HepG2 (cell line): ENCODE results near the gene DOK7. TPM values are rescaled to one million over a fixed set of nuclear protein-coding genes. Genes with fewer than 3 reads are reported as not detected.

Experiments
- CHD4 ChIP-seq: fragments of 200-600 bp; sonication (generic); IDR thresholded peaks from 2 replicates; pipeline ENCODE4 v1.7.0; 2017; ENCODE audit warnings: mild to moderate bottlenecking, low read length, borderline replicate concordance
- GFI1 ChIP-seq: sonication (generic); formaldehyde crosslinking; IDR thresholded peaks from 2 replicates; pipeline ENCODE4 v1.5.0; 2020; ENCODE audit warnings: missing genetic modification reagents, mild to moderate bottlenecking, borderline replicate concordance
- IRF2 ChIP-seq: IDR thresholded peaks from 2 replicates; pipeline ENCODE4 v1.6.1; 2018; ENCODE audit warnings: missing genetic modification reagents, missing compliant biosample characterization
- KDM5B ChIP-seq: sonication (generic); formaldehyde crosslinking; IDR thresholded peaks from 2 replicates; pipeline ENCODE4 v1.4.0; 2020; ENCODE audit warnings: missing genetic modification reagents, mild to moderate bottlenecking, borderline replicate concordance
- KLF12 ChIP-seq: sonication (generic); formaldehyde crosslinking; IDR thresholded peaks from 2 replicates; pipeline ENCODE4 v1.4.0; 2020; ENCODE audit warnings: missing genetic modification reagents, borderline replicate concordance
- MBNL3 ChIP-seq: fragments of 250-450 bp; sonication (Bioruptor Pico); conservative IDR thresholded peaks from 2 replicates; pipeline ENCODE4 v1.8.0; 2022; ENCODE audit warnings: mild to moderate bottlenecking, inconsistent platforms
- MED8 ChIP-seq: sonication (generic); formaldehyde crosslinking; IDR thresholded peaks from 2 replicates; pipeline ENCODE4 v1.8.1; 2023; ENCODE audit warnings: mild to moderate bottlenecking, missing genetic modification reagents; ENCODE audit not compliant: insufficient replicate concordance
- MTA1 ChIP-seq: sonication (generic); formaldehyde crosslinking; IDR thresholded peaks from 2 replicates; pipeline ENCODE4 v1.4.0; 2020; ENCODE audit warnings: missing genetic modification reagents, mild to moderate bottlenecking, borderline replicate concordance
- PHB2 ChIP-seq: fragments of 450-650 bp; IDR thresholded peaks from 2 replicates; pipeline ENCODE4 v1.6.1; 2018; ENCODE audit not compliant: partially characterized antibody
- RXRB ChIP-seq: IDR thresholded peaks from 2 replicates; pipeline ENCODE4 v1.6.1; 2016; ENCODE audit warnings: borderline replicate concordance, missing genetic modification reagents, missing compliant biosample characterization
- SMAD1 ChIP-seq: sonication (generic); formaldehyde crosslinking; IDR thresholded peaks from 2 replicates; pipeline ENCODE4 v1.4.0; 2020; ENCODE audit warnings: missing genetic modification reagents, low read depth, mild to moderate bottlenecking, borderline replicate concordance
- SRF ChIP-seq: IDR thresholded peaks from 2 replicates; pipeline ENCODE4 v1.6.1; 2011; ENCODE audit warnings: mild to moderate bottlenecking, low read depth, low read length, moderate library complexity
- ZNF335 ChIP-seq: sonication (generic); formaldehyde crosslinking; IDR thresholded peaks from 2 replicates; pipeline ENCODE4 v1.4.0; 2020; ENCODE audit warnings: missing genetic modification reagents
- ZNF337 ChIP-seq: sonication (generic); formaldehyde crosslinking; IDR thresholded peaks from 2 replicates; pipeline ENCODE4 v1.5.1; 2020; ENCODE audit warnings: missing genetic modification reagents, low read depth, mild to moderate bottlenecking, borderline replicate concordance
- ZNF451 ChIP-seq: sonication (generic); formaldehyde crosslinking; IDR thresholded peaks from 2 replicates; pipeline ENCODE4 v1.5.0; 2020; ENCODE audit warnings: mild to moderate bottlenecking, missing genetic modification reagents
- ZNF562 ChIP-seq: sonication (generic); formaldehyde crosslinking; IDR thresholded peaks from 2 replicates; pipeline ENCODE4 v1.8.0; 2022; ENCODE audit warnings: missing genetic modification reagents, borderline replicate concordance
- ZSCAN12 ChIP-seq: sonication (generic); formaldehyde crosslinking; IDR thresholded peaks from 2 replicates; pipeline ENCODE4 v1.9.0; 2021; ENCODE audit warnings: mild to moderate bottlenecking, missing genetic modification reagents
- polyA plus RNA-seq, 8 experiments: library from polyadenylated mRNA; depleted of rRNA in 3 of 8; stranded (reverse) in 7 of 8; unstranded in 1 of 8; fragments of >200 nt; fragmentation: Illumina TruSeq in 4 of 8; extraction: Trizol in 4 of 8; gene quantifications; 2 replicates each; pipeline versions ENCODE4 v1.2.1 to v1.2.3, GENCODE V29; 2011 to 2016; ENCODE audit warnings: low read depth in 4 of 8, missing spikeins in 1 of 8, mixed read lengths in 1 of 8; ENCODE audit not compliant: insufficient read depth in 1 of 8
- total RNA-seq, 5 experiments: library from RNA; depleted of rRNA; stranded (reverse); fragments of >200 nt; fragmentation: Illumina TruSeq; extraction: Trizol; gene quantifications; 2 replicates each; pipeline ENCODE4 v1.2.3, GENCODE V29; 2016; ENCODE audit warnings: low read depth in 1 of 5
- TF ChIP-seq, protein P1 (sequence below): sonication (generic); formaldehyde crosslinking; IDR thresholded peaks from 2 replicates; pipeline ENCODE4 v1.4.0; 2020; ENCODE audit warnings: missing genetic modification reagents, borderline replicate concordance
- TF ChIP-seq, protein P2 (sequence below): sonication (generic); formaldehyde crosslinking; IDR thresholded peaks from 2 replicates; pipeline ENCODE4 v1.4.0; 2020; ENCODE audit warnings: mild to moderate bottlenecking, missing genetic modification reagents
- TF ChIP-seq, protein P3 (sequence below): sonication (generic); formaldehyde crosslinking; conservative IDR thresholded peaks from 2 replicates; pipeline ENCODE4 v1.4.0; 2020; ENCODE audit warnings: missing genetic modification reagents
- TF ChIP-seq, protein P4 (sequence below): sonication (generic); formaldehyde crosslinking; conservative IDR thresholded peaks from 2 replicates; pipeline ENCODE4 v1.8.1; 2023; ENCODE audit warnings: missing genetic modification reagents
- TF ChIP-seq, protein P5 (sequence below): sonication (generic); formaldehyde crosslinking; IDR thresholded peaks from 2 replicates; pipeline ENCODE4 v1.4.0; 2020; ENCODE audit warnings: missing genetic modification reagents, mild to moderate bottlenecking, borderline replicate concordance

DOK7 gene
- total and polyA plus RNA-seq, 2 of the 13 experiments (the other 11 are each of a cell fraction or from before 2014, with no cell fraction given) = 0.03 to 0.07 TPM

DNA sequence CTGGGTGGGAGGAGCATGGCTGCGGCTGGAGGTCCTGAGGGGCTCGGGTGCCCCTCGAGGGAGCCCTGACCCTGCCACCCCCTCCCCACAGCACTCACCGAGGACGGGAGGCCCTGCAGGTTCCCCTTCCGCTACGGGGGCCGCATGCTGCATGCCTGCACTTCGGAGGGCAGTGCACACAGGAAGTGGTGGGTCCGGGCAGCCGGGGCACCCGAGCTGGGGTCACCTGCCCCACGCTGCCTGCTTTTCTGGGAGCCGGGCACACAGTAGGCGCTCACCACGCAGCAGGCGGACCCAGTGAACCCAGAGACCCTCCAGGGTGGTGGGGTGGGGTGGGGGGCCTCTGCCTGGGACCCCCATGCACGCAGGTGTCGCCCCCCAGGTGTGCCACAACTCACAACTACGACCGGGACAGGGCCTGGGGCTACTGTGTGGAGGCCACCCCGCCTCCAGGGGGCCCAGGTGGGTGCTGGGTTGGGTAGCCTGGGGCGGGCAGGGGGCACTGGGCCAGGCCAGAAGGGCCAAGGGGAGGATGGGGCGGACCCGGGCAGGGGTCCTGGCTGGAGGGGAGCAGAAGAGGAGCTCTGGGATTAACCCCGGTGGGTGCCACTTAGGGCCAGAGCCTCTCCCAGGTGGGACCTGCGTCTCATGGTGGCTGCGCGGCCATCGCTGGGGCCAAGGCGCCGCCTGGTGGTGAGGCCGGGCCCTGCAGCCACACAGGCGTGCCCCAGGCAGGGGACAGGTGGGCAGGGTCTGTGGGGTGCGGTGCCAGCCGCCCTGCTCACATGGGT is 20.0 kb upstream of the DOK7 start (continued):
- TF ChIP-seq, protein P1, sequence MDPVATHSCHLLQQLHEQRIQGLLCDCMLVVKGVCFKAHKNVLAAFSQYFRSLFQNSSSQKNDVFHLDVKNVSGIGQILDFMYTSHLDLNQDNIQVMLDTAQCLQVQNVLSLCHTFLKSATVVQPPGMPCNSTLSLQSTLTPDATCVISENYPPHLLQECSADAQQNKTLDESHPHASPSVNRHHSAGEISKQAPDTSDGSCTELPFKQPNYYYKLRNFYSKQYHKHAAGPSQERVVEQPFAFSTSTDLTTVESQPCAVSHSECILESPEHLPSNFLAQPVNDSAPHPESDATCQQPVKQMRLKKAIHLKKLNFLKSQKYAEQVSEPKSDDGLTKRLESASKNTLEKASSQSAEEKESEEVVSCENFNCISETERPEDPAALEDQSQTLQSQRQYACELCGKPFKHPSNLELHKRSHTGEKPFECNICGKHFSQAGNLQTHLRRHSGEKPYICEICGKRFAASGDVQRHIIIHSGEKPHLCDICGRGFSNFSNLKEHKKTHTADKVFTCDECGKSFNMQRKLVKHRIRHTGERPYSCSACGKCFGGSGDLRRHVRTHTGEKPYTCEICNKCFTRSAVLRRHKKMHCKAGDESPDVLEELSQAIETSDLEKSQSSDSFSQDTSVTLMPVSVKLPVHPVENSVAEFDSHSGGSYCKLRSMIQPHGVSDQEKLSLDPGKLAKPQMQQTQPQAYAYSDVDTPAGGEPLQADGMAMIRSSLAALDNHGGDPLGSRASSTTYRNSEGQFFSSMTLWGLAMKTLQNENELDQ (CRISPR knock-in tag) = no peak
- TF ChIP-seq ZSCAN12 = 0 out of 2 replicates have a peak, but pooled peaks have one; percentile 34
- 0 out of 2 replicates have a peak, but pooled peaks have one; percentile 35 for TF ChIP-seq IRF2 (CRISPR knock-in tag)
- TF ChIP-seq MED8 (CRISPR knock-in tag) = peak; percentile 64
- no peak for TF ChIP-seq PHB2
- TF ChIP-seq ZNF451 (CRISPR knock-in tag) = no peak
- TF ChIP-seq, protein P2, sequence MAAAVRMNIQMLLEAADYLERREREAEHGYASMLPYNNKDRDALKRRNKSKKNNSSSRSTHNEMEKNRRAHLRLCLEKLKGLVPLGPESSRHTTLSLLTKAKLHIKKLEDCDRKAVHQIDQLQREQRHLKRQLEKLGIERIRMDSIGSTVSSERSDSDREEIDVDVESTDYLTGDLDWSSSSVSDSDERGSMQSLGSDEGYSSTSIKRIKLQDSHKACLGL (CRISPR knock-in tag) = peak; percentile 36; the same call in 1 of the 2 replicates
- peak; percentile 63; the same call in 1 of the 2 replicates for TF ChIP-seq KDM5B (CRISPR knock-in tag)
- peak; percentile 33; the same call in 1 of the 2 replicates for TF ChIP-seq RXRB (CRISPR knock-in tag)
- TF ChIP-seq, protein P3, sequence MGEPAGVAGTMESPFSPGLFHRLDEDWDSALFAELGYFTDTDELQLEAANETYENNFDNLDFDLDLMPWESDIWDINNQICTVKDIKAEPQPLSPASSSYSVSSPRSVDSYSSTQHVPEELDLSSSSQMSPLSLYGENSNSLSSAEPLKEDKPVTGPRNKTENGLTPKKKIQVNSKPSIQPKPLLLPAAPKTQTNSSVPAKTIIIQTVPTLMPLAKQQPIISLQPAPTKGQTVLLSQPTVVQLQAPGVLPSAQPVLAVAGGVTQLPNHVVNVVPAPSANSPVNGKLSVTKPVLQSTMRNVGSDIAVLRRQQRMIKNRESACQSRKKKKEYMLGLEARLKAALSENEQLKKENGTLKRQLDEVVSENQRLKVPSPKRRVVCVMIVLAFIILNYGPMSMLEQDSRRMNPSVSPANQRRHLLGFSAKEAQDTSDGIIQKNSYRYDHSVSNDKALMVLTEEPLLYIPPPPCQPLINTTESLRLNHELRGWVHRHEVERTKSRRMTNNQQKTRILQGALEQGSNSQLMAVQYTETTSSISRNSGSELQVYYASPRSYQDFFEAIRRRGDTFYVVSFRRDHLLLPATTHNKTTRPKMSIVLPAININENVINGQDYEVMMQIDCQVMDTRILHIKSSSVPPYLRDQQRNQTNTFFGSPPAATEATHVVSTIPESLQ (CRISPR knock-in tag) = no peak
- TF ChIP-seq, protein P4, sequence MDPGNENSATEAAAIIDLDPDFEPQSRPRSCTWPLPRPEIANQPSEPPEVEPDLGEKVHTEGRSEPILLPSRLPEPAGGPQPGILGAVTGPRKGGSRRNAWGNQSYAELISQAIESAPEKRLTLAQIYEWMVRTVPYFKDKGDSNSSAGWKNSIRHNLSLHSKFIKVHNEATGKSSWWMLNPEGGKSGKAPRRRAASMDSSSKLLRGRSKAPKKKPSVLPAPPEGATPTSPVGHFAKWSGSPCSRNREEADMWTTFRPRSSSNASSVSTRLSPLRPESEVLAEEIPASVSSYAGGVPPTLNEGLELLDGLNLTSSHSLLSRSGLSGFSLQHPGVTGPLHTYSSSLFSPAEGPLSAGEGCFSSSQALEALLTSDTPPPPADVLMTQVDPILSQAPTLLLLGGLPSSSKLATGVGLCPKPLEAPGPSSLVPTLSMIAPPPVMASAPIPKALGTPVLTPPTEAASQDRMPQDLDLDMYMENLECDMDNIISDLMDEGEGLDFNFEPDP = no peak
- no peak for TF ChIP-seq KLF12
- TF ChIP-seq ZNF335 (CRISPR knock-in tag) = no peak
- TF ChIP-seq ZNF337 (CRISPR knock-in tag) = no peak
- no peak for TF ChIP-seq CHD4
- TF ChIP-seq, protein P5, sequence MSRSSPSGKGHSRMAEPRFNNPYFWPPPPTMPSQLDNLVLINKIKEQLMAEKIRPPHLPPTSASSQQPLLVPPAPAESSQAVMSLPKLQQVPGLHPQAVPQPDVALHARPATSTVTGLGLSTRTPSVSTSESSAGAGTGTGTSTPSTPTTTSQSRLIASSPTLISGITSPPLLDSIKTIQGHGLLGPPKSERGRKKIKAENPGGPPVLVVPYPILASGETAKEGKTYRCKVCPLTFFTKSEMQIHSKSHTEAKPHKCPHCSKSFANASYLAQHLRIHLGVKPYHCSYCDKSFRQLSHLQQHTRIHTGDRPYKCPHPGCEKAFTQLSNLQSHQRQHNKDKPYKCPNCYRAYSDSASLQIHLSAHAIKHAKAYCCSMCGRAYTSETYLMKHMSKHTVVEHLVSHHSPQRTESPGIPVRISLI (CRISPR knock-in tag) = no peak
- TF ChIP-seq GFI1 (CRISPR knock-in tag) = peak; percentile 66; the same call in 1 of the 2 replicates
- peak; percentile 72 for TF ChIP-seq MTA1 (CRISPR knock-in tag)
- no peak for TF ChIP-seq SRF
- 0 out of 2 replicates have a peak, but pooled peaks have one; percentile 12 for TF ChIP-seq SMAD1 (CRISPR knock-in tag)
- TF ChIP-seq MBNL3 (CRISPR knock-in tag) = no peak
- no peak for TF ChIP-seq ZNF562 (CRISPR knock-in tag)
